Cardiac septum (tissue), 1 donor: ENCODE measurements around the gene PTPRN2. TPM values are rescaled to one million over a fixed set of nuclear protein-coding genes. Genes with fewer than 3 reads are reported as not detected.

Source experiments
- DNase-seq: peaks from one replicate; pipeline ENCODE4 v3.0.0-alpha.2; 2020; ENCODE audit warnings: low spot score
- intact Hi-C: fragments of 100-400 bp; cut with DNase I; formaldehyde crosslinking; loops from one replicate; pipeline ENCODE4 v1.14.0; 2022
- total RNA-seq: library from RNA; stranded (reverse); fragmentation: NEBNext Ultra II Directional; extraction: Animal tissue kit (Norgen Biotek cat#: 25700); gene quantifications from one replicate; pipeline ENCODE4 v1.2.1, GENCODE V29; 2021
- donor health status: DM: no; HTN: no; CAD: no.

Gene PTPRN2
- total RNA-seq, 1 donor from 2014 or later, result 0.92 TPM

DNA sequence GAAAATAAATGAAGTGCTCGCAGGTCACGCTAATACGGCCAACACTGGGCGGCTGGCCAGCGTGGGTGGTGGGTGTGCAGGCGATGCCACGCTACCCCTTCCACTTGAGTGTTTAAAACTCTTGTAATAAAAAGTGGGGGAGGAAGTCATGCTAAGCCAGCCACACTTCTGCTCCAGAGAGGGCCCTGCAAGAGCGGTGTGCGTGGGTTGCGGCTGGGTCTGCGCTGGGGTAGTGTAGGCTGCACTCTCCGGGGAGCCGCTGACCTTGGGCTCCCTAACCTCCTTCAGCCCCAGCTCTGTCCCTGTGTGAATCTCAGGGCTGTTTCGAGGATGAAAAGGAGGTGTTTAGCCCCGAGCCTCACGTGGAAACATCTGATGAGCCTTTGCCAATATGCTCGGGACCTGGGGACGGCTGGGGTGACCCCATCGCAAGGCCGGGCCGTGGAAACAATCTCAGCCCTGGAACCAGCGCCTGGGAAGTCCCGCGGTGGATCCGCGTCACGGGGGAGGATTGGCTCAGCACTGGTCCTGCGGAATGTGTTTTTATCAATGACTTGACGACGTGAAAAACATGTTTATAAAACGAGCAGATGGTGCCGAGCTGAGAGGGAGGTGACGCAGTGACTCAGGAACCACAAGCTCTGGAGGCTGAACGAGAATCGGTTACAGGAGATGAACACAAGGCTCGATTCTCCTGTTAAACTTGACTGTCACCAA is 972.4 kb downstream of the PTPRN2 start:
- intact Hi-C loops, result no loop called here

DNA sequence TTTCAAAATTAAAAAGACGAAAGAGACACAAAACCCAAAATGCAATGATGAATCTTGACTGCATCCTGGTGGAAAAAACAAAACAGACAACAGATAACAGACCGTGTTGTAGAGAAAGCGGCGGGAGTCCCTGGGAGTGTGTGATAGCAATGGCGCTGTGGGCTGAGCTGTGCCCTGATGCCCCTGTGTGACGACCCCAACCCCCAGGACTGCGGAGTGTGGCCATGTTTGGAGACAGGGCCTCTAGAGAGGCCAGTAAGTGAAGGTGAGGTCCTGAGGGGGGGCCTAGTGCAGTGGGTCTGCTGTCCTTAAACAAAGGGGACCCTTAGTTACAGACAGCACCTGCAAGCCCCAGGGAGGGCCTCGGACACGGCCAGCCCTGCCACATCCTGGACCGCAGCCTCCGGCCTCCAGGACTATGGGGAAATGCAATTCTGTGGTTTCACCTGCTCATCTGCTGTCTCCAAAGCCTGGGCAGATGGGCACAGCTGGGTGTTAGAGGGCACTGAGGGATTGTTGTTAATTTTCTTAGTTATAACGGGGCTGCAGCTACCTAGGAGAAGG is 973.1 kb downstream of the PTPRN2 start:
- intact Hi-C loops, result no loop called here
- peak; percentile 44 for DNase-seq

More for the DNA sequence above, 972.4 kb downstream of the PTPRN2 start:
- peak; percentile 73 for DNase-seq

DNA sequence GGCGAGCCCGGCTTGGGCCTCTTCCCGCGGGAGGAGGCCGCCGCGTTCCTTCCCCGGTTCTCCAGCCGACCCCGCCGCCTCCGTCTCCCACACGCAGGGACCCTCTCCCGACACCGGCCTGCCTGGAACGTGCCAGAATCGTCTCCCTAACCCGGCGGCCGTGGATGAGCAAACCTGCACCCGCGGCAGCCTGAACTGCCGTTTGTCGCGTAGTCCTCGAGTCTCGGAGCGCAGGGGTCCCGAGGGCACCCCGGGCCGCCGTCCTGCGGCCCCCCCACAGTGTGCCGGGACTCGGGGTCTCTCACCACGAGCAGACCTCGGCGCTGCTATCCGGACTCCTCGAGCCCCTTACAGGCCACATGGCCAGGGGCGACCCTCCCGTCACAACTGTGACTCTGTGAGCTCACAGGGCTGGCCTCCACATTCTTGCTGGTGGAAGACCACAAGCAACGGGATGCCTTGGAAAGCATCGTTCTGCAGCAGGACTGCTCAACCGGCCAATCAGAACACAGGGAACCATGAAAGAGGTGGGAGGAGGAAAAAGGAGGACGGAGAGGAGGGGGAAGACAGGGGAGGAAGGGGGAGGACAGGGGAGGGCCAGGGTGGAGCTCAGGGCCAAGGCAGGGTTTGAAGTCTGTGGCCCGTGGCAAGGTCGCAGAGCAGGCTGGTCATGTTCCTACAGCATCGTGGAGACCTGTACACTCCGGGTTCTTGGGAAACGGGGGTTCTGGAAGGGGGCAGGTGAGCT is 973.9 kb downstream of the PTPRN2 start:
- DNase-seq, result peak; percentile 60
- intact Hi-C loops, result no loop called here

DNA sequence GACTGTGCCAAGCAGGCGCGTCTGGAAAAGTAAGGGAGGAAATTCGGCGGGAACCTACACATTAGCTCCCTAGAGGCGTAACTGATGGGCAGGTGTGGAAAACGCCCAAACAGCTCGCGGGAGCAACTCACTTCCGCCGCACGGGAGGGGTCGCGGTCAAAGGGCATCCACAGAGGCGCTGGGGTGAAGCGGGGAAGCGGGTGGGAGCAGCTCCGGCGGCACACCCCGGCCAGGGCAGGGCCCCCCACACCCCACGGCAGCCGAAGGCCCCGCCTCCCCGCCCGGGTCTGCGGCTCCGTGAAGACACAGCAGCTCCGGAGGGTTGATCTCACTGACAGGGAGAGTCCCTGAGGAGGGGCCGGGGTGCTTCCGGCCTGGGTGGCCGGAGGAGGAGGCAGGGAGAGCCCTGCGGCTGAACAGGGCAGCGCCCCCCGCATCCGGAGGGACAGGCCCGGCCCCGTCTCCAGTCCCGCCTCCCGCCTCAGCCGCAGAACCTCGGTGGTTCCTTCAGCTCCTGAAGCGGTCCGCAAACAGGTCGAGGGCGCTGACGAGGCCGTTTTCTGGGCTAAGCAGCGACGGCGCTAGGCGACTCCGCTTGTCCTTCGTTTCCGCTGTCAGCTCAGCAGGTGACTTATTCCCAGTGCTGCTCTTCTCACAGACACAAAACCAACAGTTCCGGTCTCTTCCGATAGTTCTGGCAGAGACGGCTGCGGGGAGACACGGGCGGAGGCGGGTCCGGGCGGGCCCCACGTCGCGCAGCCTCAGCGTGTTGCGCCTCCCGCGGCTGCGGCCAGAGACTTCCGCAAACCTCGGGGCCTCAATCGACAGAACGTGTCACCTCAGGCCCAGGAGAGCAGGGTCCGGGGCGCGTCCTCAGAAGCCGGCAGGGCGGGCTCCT is 974.7 kb downstream of the PTPRN2 start:
- DNase-seq, result peak; percentile 72
- intact Hi-C loops, result no loop called here

DNA sequence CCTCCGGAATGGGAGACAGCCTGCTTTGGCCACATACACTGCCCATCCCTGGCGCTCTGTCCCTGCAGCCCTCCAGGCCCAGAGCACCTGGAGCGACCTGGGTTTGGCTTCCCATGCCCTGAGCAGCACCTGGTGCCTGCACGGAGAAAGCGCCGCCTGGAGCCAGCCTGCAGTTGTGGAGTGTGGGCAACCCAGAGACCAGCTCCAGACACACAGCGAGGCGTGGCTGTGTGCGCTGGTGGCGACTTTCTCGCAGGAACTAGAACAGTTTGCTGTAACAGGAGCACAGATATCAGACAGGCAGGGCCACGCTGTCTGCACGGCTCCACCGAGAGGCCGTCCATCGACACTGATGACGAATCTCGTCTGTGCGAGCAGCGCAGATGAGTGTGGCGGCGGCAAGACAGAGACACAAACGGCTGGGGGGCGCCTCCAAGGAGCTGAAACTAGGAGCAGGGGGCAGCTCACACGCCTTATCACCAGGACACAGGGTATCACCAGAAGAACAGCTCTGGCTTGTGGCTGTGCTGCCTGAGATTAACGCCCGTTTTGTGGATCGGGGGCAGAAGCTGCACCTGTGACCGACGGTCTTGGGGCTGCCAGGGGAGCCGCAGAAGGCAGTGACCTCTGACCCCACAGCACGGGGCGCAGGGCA is 975.5 kb downstream of the PTPRN2 start:
- intact Hi-C loops, result no loop called here
- peak; percentile 72 for DNase-seq

DNA sequence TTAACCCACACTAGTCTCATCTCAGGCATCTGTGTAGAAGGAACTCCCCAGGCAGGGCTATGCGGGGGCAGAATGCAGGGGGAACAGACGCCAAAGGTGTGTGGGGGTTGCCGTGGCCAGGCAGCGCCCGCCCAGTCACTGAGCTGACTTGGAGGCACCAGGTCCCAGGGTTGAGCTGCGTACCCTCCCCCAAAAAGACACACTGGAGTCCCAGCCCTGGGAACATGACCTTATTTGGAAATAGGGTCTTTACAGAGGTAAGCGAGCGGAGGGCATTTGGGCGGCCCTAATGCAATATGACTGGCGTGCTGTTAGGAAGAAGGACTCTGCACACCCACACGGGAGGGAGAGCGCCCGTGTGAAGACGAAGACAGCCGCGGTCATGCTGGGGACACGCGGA is 976.3 kb downstream of the PTPRN2 start:
- intact Hi-C loops, result no loop called here
- peak; percentile 47 for DNase-seq

DNA sequence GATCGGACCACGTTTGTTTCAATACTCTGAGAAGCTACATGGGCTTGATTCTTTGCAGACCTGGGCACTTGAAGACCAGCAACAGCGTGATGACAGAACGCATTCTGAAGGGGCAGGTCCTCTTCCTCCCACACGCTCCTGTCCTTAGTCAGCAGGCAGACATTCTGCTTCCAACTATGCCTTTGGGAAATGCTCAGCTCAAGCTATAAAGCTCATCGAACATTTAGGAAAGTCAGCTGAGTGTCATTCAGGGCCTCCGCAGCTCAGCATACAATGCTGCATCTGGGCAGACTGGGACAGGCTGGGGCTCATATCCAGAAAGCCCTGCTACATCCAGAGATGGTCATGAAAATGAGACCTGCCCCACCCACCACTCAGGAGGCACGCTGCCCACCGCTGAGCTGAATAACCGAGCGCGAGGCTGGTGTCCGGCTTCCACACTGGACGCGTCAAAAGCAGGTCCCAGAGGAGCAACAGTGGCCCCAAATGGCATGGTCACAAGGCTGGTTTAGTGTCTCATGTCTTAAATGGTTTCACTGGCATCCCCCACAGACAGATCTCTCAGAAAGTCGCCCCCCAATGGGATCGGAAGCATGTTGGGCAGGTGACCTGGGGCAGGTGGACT is 976.8 kb downstream of the PTPRN2 start:
- intact Hi-C loops, result no loop called here
- peak; percentile 57 for DNase-seq

DNA sequence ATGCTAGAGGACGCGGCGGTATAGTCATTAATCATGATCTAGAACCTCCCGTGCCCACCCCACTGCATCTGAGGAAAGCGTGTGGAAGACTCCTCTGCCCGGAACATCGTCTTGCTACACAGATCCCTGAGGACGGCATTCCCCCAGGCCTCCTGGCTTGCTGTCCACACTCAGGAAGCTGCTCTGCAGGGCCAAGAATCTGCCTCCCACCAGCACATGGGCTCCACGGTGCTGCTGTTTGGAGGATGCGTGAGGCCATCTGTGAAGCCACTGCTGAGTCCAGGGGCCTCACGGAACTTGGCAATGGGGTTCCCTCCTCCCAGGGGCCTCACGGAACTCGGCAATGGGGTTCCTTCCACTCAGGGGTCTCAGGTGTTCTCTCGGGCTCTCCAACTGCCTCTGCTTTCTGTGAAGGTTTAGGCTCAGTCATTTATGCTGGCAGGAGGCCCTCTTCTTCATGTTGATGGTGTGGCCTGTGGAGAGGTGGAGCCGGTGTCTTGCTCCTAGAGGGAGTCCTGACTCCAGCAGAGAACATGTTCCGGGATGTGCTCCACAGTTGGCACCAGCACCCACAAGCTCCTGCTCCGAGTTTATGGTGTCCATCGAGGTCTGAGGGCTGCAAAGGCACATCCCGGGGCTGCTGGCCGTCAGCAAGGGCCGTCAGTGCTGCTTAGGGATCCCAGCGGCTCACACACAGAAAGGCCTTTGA is 977.5 kb downstream of the PTPRN2 start:
- intact Hi-C loops, result no loop called here
- peak; percentile 66 for DNase-seq

DNA sequence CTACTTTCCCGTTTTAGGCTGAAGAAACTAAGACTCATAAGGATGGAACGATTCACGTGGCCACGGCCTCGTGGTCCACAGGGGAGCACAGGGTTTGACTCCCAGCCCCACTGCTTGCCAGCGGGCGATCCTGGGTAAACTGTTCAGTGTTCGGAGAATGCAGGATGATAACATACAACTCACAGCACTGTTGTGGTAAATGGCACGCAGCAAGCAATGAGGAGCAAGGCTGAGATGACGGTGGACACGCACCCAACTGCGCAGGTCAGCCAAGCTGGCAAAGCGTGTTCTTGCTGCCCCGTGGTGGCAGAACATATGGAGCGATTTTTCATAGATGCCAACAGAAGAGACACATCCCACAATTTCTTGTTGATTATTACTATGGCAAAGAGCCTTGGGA is 978.1 kb downstream of the PTPRN2 start:
- intact Hi-C loops, result no loop called here
- DNase-seq, result no peak

DNA sequence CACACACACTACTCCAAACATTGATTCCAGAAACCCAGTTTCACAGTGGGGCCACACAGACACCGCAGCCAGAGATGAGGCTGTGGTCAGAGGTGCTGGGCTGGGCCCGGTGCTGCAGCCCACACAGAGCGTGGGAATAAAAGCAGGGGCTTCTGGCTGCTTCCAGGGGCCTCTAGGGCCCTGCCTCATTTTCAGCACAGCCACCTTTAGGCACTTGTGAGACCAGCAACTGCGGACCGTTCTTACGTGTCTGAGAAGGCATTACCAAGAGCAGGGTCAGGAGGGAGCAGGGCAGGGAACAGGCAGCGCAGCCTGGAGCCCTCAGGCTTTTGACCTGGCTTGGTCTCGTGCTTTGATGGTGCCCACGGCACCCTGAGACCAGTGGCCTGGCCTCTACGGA is 980.4 kb downstream of the PTPRN2 start:
- no peak for DNase-seq
- intact Hi-C loops, result no loop called here

DNA sequence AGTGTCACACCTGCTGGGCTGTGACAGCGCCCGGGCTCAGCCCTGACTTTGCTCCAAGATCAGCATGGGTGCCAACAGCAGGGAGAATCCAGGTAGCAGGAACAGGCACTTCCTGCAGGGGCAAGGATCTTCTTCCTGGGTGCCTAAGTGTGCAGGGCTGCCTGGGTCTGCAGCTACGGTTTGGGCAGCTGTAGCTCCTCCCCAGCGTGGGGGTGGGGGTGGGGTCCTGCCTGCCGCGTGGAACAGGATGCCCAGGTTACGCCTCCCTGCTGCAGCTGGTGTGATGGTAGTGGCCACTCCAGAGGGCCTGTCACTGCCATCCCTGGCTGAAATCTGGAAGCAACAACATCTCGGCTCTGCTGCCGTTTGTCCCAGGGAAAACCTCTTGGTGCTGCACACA is 981.5 kb downstream of the PTPRN2 start:
- no peak for DNase-seq
- intact Hi-C loops, result no loop called here

DNA sequence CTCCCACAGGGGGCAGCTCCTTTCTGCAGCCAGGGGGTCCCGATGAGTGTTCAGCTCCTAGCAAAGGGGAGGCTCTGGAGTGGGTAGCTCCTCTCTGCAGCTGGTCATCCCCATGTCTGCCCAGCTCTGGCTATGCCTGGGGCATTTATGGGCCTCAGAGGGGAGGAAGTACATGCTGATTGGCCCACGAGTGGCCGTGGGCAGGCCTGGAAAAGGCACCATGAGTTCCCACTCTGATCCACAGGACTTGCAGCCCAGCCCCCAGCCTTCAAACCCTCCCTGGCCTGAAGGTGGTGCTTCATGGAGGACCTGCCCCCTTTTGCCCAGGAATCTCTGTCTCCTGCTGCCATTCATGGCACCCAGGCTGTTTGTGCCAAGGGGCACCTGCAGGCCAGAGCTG is 982.0 kb downstream of the PTPRN2 start:
- no peak for DNase-seq
- intact Hi-C loops, result no loop called here

DNA sequence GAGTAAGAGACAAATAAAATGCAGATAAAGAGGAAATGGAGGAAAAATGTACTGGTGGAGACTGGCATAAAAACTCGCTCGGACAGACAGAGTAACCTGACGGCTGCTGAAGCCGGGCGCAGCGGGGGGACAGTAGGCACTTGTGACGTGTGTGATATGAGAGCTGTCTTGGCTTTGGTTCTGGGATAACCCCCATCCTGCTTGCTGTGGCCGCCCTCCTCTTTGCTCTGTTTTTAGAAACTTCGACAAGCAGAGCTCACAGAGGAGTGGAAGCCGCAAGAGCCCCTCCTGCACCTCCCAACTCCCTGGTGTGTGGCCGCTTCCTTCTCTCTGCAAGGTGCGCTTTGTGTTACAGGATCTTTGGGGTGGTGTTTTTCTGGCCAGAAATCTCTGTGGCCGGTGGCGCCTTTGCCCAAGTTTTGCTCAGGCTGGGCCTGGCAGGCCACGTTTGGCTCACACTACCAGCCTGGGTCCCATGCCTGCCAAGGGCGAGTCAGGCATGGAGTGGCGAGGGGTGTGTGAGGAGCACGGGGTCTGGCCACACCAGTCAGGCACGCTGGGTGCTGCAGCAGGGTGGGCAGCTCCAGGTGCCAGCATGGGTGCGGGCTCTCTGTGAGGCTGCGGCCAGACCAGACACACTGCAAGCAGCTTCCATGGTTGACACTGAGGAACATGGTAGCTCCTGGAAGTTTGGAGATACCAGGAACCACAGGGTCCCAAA is 982.8 kb downstream of the PTPRN2 start:
- intact Hi-C loops, result no loop called here
- DNase-seq, result no peak

DNA sequence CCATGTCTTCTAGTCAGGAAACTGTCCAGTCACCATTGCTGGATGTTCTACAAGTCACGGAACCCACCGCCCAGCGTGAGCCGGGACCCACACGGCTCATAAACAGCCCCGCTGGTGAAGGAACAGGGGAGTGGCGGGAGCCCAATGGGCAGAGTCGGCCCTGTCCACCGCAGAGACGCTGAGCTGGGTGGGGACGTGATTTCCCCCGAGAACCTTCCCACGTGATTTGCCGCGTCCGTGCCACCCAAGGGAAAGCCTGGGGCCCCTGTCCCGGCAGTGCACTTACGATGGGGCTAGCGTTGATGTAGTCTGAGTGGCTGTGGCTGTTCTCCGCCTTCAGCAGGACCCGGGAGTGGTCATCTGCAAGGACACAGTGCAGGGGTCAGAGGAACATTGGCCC is 983.9 kb downstream of the PTPRN2 start:
- intact Hi-C loops, result no loop called here
- DNase-seq, result no peak

DNA sequence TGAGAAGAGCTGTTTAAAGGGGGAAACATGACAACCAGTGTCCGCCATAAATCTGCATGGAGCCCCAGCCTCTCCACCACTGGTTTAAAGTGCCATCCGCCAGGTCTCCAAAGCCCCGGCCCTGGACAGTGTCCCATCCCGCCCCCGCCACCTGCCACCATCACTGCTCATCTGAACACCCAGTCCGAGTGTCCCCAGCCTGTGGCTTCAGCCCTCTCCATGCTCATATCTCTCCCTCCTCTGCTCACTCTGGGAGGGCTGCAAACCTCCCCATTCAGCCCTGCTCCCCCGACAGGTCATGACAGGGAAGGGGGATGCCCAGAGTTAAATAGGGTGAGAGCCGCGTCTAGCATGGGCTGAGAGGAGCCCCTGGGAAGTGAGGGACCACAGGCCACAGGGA is 984.6 kb downstream of the PTPRN2 start:
- no peak for DNase-seq
- intact Hi-C loops, result no loop called here

DNA sequence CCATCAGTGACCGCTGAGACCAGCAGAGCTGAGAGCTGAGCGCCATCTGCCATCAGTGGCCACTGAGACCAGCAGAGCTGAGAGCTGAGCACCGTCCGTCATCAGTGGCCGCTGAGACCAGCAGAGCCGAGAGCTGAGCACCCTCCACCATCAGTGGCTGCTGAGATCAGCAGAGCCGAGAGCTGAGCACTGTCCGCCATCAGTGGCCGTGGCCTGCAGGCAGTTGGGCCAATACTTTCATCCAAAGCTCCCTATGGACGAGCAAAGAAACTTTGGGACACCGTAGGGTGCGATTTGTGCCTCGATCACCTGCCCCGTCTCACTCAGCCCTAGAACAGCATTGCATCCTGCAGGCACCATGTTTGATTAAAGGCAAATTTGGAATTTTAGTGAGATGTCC is 985.0 kb downstream of the PTPRN2 start:
- DNase-seq, result no peak
- intact Hi-C loops, result no loop called here

DNA sequence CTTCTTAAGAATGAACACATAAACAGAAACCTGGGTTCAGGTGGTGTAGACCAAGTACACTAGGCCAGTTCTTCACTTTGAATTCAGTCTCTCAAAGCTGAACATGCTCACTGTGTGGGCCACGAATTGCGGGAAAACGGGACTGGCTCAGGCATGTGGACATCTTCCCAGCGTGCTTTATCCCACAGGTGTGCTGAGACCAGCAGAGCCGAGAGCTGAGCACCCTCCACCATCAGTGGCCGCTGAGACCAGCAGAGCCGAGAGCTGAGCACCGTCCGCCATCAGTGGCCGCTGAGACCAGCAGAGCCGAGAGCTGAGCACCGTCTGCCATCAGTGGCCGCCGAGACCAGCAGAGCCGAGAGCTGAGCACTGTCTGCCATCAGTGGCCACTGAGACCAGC is 985.5 kb downstream of the PTPRN2 start:
- DNase-seq, result no peak

DNA sequence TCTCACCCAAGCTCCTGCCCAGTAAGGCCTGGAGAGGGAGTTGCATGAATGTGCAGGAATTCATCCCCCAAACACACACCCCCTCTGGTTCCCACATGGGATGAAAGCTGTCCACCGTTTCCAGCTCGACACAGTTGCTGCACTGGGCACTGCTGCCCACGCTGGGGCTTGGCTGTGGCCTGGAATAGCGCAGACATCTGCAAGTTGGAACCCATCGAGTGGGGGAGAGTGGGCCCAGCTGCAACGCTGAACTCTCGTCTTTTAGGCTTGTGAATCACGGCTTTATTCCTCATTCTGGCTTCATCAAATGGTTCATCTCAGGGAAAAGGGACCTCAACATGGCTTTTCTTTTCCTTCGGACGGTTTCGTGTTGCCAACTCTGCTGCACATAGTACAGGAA is 986.1 kb downstream of the PTPRN2 start:
- no peak for DNase-seq
- intact Hi-C loops, result no loop called here

More for the DNA sequence above, 985.5 kb downstream of the PTPRN2 start:
- intact Hi-C loops, result no loop called here
